ENCODE results near the gene AP1M1.

DNA sequence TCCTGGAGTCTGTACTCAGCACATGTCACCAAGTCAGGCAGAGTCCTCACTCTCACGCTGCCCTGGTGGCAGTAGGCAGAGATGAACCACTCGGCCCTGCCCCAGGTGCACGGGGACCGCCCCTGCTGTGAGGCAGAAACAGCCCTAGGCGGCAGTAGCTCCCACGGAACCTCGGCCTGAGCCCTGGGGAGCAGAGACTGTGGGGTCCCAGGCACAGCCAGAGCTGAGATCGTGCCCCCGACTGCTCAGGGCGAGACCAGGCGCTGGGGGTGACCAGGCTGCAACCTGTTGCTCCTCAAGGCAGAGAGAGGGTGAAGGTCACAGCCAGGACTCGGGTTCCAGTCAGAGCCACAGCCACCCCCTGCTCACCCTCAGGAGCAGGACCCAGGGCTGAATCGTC is 34.9 kb downstream of the AP1M1 start:
- TF ChIP-seq, protein P1, sequence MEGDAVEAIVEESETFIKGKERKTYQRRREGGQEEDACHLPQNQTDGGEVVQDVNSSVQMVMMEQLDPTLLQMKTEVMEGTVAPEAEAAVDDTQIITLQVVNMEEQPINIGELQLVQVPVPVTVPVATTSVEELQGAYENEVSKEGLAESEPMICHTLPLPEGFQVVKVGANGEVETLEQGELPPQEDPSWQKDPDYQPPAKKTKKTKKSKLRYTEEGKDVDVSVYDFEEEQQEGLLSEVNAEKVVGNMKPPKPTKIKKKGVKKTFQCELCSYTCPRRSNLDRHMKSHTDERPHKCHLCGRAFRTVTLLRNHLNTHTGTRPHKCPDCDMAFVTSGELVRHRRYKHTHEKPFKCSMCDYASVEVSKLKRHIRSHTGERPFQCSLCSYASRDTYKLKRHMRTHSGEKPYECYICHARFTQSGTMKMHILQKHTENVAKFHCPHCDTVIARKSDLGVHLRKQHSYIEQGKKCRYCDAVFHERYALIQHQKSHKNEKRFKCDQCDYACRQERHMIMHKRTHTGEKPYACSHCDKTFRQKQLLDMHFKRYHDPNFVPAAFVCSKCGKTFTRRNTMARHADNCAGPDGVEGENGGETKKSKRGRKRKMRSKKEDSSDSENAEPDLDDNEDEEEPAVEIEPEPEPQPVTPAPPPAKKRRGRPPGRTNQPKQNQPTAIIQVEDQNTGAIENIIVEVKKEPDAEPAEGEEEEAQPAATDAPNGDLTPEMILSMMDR (IDR thresholded peaks at IDR 0.05), result no peak
- TF ChIP-seq EP300 (IDR thresholded peaks at IDR 0.05) (no peak), POLR2A (IDR thresholded peaks at IDR 0.05) (no peak), POLR2AphosphoS5 (IDR thresholded peaks at IDR 0.05) (no peak)
